GM10266 (cell line): ENCODE results near the gene SERGEF.

Experiments used
- DNase-seq: peaks from one replicate; pipeline ENCODE4 v3.0.0; 2012; ENCODE audit errors: extremely low spot score
- CTCF ChIP-seq: IDR thresholded peaks from 2 replicates; pipeline ENCODE4 v1.5.1; 2012; ENCODE audit warnings: mild to moderate bottlenecking, low read depth; ENCODE audit not compliant: control insufficient read depth, insufficient read depth; ENCODE audit errors: missing control alignments

Gene SERGEF

GRCh38 chr11:18012122-18012905 lies 533 bp downstream of the SERGEF start:
- no peak for TF ChIP-seq CTCF
- peak; percentile 19 for DNase-seq

- DNase-seq = no peak
- no peak for TF ChIP-seq CTCF
Observed at GRCh38 chr11:18011633-18012032, 1.2 kb downstream of the SERGEF start.

DNA sequence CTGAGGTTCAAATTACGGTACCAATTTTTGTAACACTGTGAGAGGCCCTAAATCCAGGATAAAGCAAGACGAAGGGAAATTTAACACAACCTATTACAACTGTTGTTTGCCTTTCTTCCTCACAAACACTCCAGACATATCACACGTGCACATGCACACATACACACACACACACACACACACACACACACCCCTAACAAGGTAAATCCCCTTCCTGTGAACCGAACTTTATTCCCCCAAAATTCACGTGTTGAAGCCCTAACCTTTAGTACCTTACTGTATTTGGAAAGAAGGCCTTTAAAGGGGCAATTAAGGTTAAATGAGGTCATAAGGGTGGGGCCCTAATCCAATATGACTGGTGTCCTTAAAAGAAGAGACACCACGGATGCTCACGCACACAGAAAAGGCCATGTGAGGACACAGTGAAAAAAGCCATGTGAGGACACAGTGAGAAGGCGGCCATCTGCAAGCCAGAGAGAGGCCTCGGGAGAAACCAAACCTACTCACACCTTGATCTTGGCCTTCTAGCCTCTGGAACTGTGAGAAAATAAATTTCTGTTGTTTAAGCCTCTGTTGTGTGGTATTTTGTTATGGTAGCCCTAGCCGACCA lies 1.8 kb downstream of the SERGEF start:
- no peak for DNase-seq

GRCh38 chr11:18010121-18010670 lies 2.7 kb downstream of the SERGEF start:
- no peak for DNase-seq
- TF ChIP-seq CTCF = no peak

More for the DNA sequence above, 1.8 kb downstream of the SERGEF start:
- TF ChIP-seq CTCF = no peak

DNA sequence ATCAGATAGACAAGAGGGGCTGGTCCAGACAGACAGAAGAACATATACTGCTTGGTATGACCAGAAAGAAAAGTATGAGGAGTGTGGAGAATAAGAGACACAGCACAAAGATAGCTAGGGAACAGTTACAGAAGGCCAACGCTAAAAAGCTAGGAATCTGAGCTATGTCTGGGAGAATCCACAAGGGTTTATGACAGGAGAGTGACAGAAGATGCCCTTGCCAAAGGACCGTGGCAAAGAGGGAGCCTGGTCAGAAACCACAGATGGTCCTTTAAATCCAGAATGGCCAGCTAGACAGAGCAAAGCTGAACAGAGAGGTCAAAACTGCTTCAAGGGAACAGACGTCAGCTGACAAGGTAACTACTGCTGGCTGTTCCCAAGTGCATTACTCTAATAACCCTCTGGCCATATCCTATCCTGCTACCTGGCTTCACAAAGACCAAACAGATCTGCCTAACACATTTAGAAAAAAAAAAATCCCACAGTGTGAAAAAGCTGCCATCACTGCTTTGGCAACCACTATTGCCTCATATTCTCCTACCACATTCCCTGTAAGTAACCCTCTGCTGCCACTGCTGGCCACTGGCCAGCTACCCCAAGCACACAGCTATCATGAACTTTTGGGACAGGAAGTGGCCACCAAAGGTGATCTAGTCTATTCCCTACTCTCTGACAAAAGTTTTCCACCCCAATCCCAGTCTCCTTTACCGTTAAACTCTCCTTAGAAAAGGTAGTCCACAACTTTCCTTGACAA lies 7.3 kb downstream of the SERGEF start:
- TF ChIP-seq CTCF = no peak
- no peak for DNase-seq

DNA sequence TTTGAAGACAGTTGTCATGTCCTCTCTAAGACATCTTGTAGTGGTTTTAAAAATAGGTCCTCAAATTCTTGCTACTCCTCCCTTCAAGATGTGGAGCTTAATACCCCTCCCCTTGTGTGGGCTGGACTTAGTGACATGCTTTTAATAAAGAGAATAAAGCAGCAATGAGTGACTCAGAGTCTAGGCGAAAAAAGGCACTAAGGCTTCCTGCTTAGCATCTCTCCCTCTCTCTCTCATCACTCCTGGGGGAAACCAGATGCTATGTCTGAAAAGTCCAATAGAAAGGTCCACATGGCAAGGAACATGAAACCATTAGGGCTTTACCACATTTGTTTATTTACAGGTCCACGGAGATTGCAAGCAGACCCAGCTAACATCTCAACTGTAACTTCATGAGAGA lies 11.7 kb downstream of the SERGEF start:
- no peak for TF ChIP-seq CTCF
- no peak for DNase-seq
